ENCODE results near the gene TTC39B.
A peak's percentile ranks its signal among the peaks of the same experiment; 100 is the strongest.
"Not testable (repeated sequence)": the region's sequence is repeated elsewhere in the genome, so short reads cannot be mapped to it uniquely, and the experiment has no call there.

TTC39B gene

DNA sequence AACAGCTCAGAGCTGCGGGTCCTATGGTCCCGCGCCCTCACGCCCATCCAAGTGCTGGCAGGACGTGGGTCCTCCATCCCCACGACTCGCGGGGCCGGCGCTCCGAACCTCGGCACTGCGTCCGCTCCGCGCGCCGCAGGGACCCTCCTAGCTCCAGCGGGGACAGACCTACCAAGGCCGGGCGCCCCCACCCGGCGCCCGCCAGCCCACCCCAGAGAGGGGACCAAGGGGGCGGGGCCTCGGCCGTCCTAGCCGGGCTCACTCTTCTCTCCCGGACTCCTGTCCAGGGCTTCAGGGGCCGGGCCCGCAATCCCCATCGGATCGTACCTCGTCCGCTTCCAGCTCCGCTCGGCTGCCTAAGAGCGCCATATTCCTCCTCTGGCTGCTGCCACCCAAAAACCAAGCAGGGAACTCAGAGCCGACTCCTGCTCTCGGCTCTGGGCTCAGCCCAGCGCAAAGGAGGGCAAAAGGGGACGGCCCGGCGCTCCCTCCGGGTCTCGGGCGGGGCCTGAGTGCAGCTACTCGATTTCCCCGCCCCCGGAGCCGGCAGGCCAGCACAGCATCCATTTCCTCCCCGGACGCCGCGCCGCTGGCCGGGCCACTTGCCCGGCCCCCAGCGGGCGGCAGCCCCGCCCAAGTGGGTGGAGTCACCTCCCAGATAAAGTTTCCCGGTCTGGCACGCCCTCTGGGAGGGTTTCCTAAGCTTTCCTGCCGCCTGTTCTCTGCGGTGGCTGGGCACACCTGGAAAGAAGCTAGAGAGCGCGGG is at the start of gene TTC39B:
TTC39B (minus strand) TSS at position 460 of the 766 bp plus-strand sequence; CDS start at position 369, 91 bp downstream.
- peak; percentile 51 for DNase-seq

DNA sequence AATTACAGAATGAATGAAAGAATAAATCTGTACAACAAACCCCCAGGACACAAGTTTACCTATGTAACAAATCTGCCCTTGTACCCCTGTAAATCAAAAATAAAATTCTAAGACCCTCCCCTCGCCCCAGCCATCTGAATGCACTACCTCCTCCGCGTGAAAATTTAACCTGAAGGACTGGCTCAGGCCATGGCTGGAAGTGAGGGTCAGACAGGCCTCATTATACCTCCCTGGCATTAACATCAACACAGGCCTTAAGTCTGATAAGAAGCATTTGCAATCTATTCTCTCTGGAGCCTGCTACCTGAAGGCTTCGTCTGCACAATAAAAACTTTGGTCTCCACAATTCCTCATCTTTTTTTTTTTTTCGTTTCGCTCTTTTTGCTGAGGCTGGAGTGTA is 48.7 kb upstream of the TTC39B start:
- no peak for DNase-seq

DNA sequence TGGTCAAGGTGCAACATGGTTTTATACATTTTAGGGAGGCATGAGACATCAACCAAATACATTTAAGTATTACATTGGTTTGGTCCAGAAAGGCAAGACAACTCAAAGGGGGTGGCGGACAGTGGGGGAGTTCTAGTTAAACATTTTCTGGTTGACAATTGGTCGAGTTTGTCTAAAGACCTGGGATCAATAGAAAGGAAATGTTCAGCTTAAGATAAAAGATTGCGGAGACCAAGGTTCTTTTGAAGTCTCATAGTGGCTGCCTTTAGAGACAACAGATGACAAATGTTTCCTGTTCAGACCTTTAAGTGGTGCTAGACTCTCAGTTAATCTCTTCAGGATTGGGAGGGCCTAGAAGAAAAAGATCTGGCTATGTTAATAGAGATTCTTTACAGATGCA is 47.7 kb upstream of the TTC39B start:
- no peak for DNase-seq

DNA sequence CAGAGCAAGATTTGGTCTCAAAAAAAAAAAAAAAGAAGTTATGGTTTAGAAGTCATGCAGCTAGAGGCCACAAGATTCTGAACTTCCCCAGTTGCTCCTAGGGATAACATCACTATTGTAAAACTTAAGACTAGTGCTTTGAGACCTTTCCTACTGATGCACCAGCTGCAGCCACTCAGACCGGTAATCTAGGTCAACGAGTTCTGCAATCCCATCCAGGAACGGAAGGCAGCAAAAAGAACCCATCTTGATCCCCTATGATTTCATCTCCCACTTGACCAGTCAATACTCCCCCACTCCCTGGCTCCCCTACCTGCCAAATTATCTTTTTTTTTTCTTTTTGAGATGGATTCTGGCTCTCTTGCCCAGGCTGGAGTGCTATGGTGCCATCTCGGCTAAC is 46.9 kb upstream of the TTC39B start:
- no peak for DNase-seq

DNA sequence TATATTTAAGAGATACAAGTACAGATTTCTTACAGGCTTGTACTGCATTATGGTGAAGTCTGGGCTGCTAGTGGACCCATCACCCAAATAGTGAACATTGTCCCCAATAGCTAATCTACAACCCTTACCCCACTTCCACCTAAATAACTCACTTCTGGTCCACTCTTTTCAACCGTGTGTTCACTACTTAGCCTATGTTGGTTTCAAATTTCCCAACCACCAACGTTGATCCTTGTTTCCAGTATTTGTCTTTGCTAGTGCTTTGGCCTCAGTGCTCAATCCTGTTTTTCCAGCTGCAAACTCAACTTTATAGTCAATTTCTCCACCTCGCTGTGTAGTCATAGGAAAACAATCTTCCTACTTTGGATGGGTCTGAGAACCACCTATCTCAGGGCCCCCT is 45.3 kb upstream of the TTC39B start:
- DNase-seq: no peak

DNA sequence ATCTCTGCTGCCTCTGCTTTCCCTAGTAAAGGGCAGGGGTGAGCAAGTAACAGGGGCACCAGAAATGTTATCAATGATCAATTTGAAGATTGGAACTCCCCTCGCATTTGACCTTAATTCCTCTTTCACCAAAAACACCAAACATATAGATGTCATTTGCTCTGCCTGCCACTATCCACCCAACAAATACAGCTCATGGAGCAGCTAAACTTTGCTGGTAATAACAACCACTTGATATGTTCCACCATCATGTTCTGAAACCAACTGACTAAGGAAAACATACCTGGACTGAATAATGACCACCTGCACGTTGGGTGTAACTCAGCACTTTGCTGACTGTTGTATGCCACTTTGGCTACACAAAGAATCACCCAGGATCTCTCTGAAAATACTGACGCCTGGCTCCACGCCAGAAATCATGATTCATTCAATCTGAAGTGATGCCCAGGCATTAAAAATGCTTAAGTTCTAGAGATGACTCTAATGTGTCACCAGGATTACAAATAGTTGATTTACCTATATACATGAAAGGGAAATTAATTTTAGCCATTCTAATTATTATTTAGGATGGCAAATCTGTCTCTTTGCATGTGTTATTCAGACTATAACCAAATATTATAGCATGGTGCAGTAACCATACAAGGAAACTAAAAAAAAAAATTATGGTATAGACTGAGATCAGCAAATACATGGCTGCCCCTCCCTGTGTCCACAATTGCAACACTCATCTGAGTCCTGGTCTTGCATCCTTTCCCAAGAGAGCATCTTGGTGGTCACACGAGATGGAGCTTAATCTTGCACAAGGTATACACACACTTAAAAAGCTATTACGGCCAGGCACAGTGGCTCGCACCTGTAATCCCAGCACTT is 43.1 kb upstream of the TTC39B start:
- DNase-seq: no peak

DNA sequence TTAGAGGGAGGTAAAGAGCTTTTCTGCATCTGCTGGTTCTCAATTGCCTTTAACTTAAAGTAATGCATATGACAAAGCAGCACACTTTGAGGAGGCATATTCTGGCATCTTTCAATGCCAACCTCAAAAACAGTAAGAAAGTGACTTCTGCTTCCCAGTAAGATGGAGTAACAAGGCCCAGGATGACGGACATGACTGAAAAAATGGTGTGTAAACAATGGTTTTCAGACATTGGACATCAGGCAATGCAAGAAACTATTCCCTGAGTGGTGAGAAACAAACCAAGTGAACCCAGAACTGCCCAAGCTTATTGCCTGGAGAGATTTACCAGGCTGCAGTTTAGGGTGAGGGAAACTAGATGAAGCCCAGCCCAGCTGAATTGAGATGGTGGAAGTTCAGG is 39.8 kb upstream of the TTC39B start:
- no peak for DNase-seq

DNA sequence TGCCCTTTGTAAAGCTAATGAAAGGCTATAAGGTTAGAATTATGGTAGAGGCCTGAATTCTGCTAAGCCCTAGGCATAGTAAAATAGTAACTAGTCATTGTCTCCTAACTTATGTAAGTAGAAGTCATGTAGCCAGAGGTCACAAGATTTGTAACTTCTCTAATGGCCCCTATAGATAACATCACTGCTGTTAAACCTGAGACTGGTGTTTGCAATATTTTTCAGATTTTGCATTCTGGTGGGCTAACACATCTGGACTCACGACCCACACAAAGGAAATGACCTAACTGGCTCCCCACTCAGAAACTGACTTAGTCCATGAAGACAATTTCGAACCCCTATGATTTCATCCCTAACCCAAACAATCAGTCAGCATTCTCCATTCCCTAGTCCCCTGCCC is 37.2 kb upstream of the TTC39B start:
- DNase-seq: no peak

DNA sequence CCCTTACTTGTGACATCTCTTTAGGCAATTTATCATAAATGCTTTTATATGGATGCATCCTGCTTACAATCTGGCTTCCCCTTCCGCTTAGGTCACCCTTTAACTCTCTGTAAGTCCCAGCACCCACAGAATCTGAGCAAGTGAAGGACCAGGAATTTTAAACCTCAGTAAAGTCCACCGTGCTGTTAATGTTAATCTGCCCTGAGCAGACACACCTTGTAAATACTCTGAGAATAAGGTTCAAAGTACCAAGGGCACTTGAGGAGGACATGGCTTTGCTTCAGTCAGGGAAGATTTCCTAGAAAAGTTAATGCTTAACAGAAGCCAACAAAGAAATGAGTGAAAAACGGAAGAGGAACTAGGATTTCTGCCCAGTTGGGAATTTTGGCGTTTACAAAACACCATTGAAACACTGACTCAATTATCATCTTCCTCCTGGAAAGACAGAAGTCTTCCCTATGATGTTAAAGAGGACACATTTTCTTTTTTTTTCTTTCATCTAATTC is 26.4 kb upstream of the TTC39B start:
- DNase-seq: no peak

DNA sequence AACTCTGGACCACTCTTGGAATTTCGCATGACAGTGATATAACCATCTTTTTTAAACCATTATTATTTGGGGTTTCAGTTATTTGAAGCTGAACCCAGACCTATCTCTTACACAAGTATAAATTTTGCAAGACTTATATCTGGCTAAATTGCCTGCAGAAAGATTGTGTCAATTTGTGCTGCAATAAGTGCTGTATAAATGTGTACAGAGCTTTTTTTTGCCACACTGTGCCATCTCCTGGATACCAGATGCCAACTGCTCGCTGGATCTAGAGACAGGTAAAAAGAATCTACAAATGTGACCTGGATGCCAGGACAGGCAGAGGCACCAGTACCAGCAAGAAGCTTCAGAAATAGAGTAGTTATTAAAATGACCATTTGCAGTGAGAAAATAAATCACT is 25.9 kb upstream of the TTC39B start:
- no peak for DNase-seq

DNA sequence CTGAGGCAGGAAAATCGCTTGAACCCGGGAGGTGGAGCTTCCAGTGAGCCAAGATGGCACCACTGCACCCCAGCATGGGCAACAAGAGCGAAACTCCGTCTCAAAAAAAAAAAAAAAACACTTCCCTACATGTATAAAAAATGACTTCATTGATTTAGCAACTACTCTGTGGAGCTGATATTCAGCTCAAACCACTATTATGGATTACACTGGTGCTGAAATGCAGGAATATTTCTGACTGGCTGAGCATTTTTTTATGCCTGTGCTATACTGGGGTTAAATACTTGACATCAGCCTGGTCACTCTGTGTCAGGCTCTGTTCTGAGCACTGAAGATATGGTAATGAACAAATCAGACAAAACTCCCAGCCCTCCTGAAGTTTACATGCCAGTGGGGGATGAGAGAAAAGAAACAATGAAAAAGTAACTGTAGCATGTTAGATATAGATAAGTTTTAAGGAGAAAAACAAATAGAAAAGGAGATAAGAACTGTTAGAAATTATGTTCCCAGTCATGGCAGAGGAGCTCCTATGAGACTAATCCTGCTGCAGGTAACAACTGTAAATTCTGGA is 22.6 kb upstream of the TTC39B start:
- no peak for DNase-seq

DNA sequence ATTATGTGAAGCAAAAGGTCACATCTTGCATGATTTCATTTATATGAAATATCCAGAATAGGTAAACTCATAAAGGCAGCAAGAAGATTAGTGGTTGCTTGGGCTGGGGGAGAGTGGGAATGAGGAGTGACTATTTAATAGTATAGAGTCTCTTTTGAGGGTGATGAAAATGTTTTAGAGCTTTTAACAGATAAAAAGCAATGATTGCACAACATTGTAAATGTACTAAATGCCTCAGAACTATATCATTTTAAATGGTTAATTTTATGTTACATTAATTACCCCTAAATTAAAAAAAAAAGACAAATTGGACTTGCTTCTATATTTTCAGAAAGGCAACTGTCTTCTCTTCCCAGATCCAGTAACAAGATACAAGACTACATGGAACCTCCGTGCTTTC is 21.9 kb upstream of the TTC39B start:
- no peak for DNase-seq

DNA sequence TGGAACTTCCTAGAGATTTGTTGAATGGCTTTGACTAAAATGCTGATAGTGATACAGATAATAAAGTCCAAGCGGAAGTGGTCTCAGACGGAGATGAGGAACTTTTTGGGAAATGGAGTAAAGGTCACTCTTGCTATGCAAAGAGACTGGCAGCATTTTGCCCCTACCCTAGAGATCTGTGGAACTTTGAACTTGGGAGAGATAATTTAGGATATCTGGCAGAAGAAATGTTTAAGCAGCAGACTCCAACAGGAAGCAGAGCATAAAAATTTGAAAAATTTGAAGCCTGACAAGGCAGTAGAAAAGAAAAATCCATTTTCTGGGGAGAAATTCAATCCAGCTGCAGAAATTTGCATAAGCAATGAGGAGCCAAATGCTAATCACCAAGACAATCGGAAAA is 15.7 kb upstream of the TTC39B start:
- not testable (repeated sequence) for DNase-seq

DNA sequence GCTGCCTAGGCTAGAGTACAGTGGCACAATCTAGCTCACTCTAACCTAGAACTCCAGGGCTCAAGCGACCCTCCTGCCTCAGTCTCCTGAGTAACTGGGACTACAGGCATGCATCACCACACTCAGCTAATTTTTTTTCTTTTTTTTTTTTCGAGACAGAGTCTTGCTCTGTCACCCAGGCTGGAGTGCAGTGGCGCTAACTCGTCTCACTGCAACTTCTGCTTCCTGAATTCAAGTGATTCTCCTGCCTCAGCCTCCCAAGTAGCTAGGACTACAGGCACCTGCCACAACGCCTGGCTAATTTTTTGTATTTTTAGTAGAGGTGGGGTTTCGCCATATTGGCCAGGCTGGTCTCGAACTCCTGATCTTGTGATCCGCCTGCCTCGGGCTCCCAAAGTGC is 12.6 kb upstream of the TTC39B start:
- not testable (repeated sequence) for DNase-seq

DNA sequence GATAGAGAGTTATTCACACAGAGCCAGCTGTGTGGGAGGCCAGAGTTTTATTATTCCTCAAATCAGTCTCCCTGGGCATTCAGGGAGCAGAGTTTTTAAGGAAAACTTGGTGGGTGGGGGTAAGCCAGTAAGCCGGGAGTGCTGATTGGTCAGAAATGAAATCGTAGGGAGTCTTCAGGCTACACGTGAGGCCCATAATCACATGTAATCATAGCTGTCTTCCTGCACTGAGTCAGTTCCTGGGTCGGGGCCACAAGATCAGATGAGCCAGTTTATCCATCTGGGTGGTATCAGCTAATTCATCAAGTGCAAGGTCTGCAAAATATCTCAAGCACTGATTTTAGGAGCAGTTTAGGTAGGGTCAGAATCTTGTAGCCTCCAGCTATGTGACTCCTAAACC is 10.8 kb upstream of the TTC39B start:
- no peak for DNase-seq

DNA sequence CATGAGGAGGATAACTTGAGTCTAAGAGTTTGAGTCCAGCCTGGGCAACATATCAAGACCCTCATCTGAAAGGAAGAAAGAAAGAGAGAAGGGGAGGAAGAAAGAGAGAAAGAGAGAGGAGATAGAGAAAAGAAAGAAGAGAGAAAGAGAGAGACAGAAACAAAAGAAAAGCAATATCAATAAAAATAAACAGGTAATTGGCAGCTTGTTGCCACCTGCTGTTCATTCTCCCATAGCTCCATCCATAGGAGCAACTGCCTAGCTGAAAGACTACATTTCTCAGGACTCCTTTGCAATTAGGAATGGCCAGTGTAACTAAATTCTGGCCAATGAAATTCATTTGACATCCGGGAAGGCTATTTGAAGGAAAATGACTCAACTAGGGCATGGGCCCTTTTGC is 4.6 kb upstream of the TTC39B start:
- DNase-seq: no peak

DNA sequence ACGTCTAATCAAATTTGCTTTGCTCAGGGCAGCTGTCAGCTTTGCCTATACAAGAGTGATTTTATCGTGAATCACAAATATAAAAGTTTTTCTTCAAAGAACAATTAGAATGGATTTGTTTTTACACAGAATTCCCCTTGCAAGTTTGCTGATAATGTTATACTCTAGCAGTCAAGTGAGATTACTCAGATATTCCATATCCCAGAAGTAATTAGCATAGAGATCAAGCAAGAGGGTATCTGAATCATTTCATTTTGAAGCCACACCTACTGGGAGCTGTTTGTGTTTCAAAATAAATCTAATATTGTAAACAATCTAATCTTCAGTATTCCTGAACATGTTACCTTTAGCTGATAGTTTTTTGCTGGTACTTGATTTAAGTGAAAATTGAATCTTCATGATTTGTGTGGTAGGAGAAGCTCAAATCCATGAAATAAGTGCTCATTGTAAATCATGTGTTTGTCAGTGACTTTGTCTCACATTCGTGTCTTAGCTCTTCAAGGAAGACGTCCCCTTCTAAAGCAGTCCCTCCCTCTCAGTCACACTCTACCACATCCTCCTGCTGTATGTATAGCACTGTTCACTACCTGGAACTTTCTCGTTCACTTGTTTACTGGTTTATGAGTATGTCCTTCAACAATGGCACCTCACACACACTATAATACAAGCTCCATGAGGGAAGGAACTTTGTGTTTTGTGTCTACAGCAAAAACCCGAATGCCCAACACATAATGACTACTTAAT is 3.3 kb upstream of the TTC39B start:
- DNase-seq: no peak

DNA sequence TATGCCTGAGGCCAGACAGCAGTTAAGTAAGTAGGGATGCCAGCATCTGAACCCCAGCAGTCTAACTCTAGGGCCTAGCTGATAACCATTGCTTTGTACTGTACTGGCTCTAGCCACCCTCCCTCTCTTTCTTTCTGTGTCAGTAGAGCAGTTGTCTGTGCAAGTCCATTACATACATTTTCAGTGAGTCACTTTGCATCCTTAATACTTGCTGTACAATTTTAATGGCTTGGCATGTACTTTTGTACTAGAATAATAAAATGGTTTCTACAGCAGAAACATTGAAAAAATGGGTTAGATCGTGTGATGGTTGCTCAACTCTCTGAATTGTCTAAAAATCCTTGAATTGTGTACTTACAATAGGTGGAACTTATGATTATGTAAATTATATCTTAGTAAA is 1.5 kb upstream of the TTC39B start:
- DNase-seq: no peak

DNA sequence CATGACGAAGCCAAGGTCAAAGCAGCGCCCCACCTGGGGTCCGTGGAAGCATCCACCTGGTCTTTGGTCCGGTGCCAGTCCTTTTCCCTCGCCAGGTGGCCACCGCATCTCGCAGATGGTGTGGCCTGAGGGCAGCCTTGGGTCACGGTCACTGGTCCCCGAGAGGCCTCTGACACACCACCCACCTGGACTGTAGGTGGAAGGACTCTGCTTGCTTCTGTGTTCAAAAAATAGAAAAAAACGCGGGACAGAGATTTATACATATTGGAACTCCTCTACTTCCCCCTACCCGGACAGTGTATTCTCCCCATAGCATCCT is 466 bp upstream of the TTC39B start:
- DNase-seq: no peak

DNA sequence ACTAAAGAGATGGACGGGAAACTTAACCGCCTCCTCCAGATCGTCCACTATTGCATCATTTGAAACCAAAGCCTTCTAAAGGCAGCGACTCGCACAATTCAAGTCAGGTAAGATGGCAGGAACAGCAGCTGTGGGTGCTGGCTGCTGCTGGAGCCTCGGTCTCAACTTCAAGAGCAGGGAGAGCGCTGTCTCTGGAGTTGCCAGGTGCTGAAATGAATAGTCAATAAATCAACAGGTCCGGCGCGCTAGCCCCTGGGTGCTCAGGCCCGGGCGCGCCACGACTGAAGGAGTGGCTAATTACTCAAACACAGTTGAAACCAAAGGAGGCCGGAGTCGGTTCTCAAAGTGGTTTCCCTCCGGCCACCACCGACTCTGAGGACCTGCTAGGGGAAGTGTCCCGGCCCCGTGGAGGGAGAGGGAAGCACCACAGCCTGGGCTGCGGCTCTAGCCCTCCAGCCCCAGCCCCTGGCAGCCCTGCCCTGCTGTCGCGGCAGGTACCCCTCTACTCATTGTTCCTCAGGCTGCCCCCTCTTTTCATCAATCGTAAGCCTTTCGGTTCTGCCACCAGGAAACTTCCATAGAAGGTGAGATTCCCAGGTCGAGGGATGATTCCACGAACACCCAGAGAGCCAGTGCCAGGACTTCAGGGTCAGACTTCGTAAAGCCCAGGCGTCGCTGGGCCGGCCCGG is 804 bp downstream of the TTC39B start:
- DNase-seq: no peak

DNA sequence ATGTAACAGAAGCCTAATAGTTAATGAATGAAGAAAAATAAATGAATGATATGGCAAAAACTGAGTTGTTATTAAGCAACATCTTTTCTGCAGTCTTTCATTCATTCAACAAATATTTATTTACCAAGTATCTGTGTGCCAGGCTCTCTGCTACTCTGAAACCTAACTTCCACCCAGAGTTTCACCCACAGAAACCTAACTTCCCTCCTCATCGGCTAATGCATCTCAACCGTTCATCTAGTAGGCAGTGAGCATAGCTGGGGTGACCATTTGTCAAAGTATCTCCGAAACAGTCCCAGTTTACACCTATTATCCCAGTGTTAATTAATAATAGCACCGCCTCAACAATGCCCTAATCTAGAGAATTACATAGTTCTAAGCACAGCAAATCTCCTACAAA is 1.5 kb downstream of the TTC39B start:
- no peak for DNase-seq

DNA sequence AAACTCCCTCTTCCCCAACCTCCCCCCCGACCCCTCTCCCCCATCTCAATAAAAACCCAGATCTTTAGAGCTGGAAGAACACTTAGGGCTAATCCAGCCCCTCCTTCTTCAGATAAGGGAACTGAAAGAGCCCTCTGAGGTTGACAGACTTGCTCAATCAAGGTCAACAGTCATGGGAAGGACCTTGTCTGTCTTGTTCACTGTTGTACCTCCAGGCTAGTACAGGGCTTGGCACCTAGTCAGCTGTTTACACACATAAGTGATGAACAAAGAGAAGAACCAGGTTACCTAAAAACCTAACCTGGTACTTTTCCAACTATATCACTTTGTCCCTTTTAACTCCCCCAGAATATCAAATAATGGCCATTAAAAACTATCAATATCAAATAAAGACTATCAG is 2.4 kb downstream of the TTC39B start:
- no peak for DNase-seq

DNA sequence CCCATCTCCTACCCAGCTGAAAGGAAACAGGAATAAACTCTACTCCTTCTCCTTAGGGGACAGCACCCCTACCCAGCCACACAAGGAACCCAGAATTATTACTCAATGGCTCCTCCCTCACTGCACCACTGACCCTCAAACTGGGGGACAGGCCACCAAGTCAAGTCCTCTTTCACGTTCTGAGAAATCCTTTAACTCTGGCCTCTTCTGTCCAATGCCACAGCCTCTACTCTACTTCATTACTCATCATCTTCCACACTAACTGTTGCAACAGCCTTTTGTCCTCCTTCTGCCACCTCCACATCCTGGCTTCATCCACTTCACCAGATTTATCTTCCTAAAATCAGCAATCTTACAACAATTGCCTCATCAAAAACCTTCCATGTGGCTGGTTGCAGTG is 6.8 kb downstream of the TTC39B start:
- DNase-seq: no peak
